NCI-H2107 treated with DMSO at 0.1 percent for 48 hours (cell line): ENCODE results near the gene IFI6.
A peak's percentile ranks its signal among the peaks of the same experiment; 100 is the strongest.
"Not testable (repeated sequence)": the region's sequence is repeated elsewhere in the genome, so short reads cannot be mapped to it uniquely, and the experiment has no call there.

ENCODE experiments used
- DNase-seq: peaks from one replicate; lab custom pipeline; 2025; ENCODE audit not compliant: unreplicated experiment; lab: John Stamatoyannopoulos, UW

The IFI6 gene

GRCh38 chr1:27652111-27652864 lies 19.7 kb downstream of the IFI6 start:
- DNase-seq = no peak

GRCh38 chr1:27650539-27651175 lies 21.3 kb downstream of the IFI6 start:
- peak; percentile 50 for DNase-seq

- no peak for DNase-seq
These were observed 21.8 kb downstream of the IFI6 start for GRCh38 chr1:27650171-27650538.

GRCh38 chr1:27649306-27649635 lies 22.7 kb downstream of the IFI6 start:
- DNase-seq = no peak

GRCh38 chr1:27648602-27649305 lies 23.2 kb downstream of the IFI6 start:
- no peak for DNase-seq

GRCh38 chr1:27647328-27647727 lies 24.7 kb downstream of the IFI6 start:
- no peak for DNase-seq

GRCh38 chr1:27646676-27647075 lies 25.3 kb downstream of the IFI6 start:
- peak; percentile 99 for DNase-seq

- DNase-seq = no peak
These were observed 26.9 kb downstream of the IFI6 start for GRCh38 chr1:27645071-27645415.

- DNase-seq = no peak
These were observed 27.5 kb downstream of the IFI6 start for GRCh38 chr1:27644369-27645070.

GRCh38 chr1:27643600-27644368 lies 28.2 kb downstream of the IFI6 start:
- DNase-seq = no peak

GRCh38 chr1:27640514-27640913 lies 31.5 kb downstream of the IFI6 start:
- not testable (repeated sequence) for DNase-seq

- no peak for DNase-seq
These were observed 33.2 kb downstream of the IFI6 start for GRCh38 chr1:27638805-27639204.

- no peak for DNase-seq
These were observed 33.8 kb downstream of the IFI6 start for GRCh38 chr1:27638047-27638734.

- DNase-seq = no peak
These were observed 36.4 kb downstream of the IFI6 start for GRCh38 chr1:27635396-27636142.

GRCh38 chr1:27634985-27635367 lies 37.0 kb downstream of the IFI6 start, which contains the start of gene FGR:
Gene FGR (minus strand): TSS chr1:27635185. CDS start chr1:27623916, 11,269 bp downstream.
- no peak for DNase-seq

- DNase-seq = no peak
These were observed 37.6 kb downstream of the IFI6 start for GRCh38 chr1:27634177-27634984.

GRCh38 chr1:27633640-27634176 lies 38.3 kb downstream of the IFI6 start:
- DNase-seq = no peak

- no peak for DNase-seq
These were observed 38.7 kb downstream of the IFI6 start for GRCh38 chr1:27633298-27633610.
